Gastroesophageal sphincter (tissue), 4 donors: ENCODE measurements around the gene RNF212. TPM values are rescaled to one million over a fixed set of nuclear protein-coding genes. Genes with fewer than 3 reads are reported as not detected.

Experiments used
- ATAC-seq: fragments of 150-250 bp; one replicate; pipeline ENCODE4 v1.9.1; 2016; ENCODE audit warnings: mild to moderate bottlenecking, moderate library complexity
- H3K27ac ChIP-seq, 4 donors: fragments of 200-600 bp; sonication (generic) in 3 of 4; 1 replicate in 3 of 4; 2 replicates in 1 of 4; pipeline ENCODE4 v1.5.1; 2016 to 2019
- H3K27me3 ChIP-seq: fragments of 200-600 bp; sonication (generic); one replicate; pipeline ENCODE4 v1.5.1; 2019
- H3K36me3 ChIP-seq, 2 donors: fragments of 200-600 bp; sonication (generic); one replicate each; pipeline ENCODE4 v1.5.1; 2019; ENCODE audit warnings: control low read depth in 1 of 2
- H3K4me1 ChIP-seq, 3 donors: fragments of 200-600 bp; sonication (generic); 1 replicate in 2 of 3; 2 replicates in 1 of 3; pipeline ENCODE4 v1.5.1; 2016 to 2019; ENCODE audit warnings: control low read depth in 2 of 3
- H3K4me3 ChIP-seq, 2 donors: fragments of 200-600 bp; sonication (generic); one replicate each; pipeline ENCODE4 v1.5.1; 2019; ENCODE audit warnings: mild to moderate bottlenecking in 1 of 2, moderate library complexity in 1 of 2
- H3K9me3 ChIP-seq, 3 donors: fragments of 200-600 bp; sonication (generic); one replicate each; pipeline ENCODE4 v1.5.1; 2017 to 2019; ENCODE audit warnings: control low read depth in 2 of 3
- EP300 ChIP-seq: sonication (generic); formaldehyde crosslinking; IDR thresholded peaks from one replicate; pipeline ENCODE4 v1.6.1; 2017; ENCODE audit warnings: antibody characterized with exemption, mild to moderate bottlenecking
- POLR2A ChIP-seq, 2 donors: fragments of 450-650 bp; IDR thresholded peaks; one replicate each; pipeline ENCODE4 v1.6.1; 2017; ENCODE audit warnings: antibody characterized with exemption in 2 of 2, mild to moderate bottlenecking in 2 of 2, moderate library complexity in 1 of 2
- POLR2AphosphoS5 ChIP-seq: sonication (generic); formaldehyde crosslinking; IDR thresholded peaks from one replicate; pipeline ENCODE4 v1.6.1; 2017; ENCODE audit warnings: antibody characterized with exemption
- WGBS, 2 donors: methylation state at CpG; one replicate each; pipeline ENCODE4 v1.1.5; 2018; ENCODE audit warnings: low coverage in 1 of 2; 5-methylcytosine and 5-hydroxymethylcytosine counted together
- total RNA-seq, 4 donors: library from RNA; depleted of rRNA; stranded (reverse); fragments of >200 nt; gene quantifications; one replicate each; pipeline ENCODE4 v1.1.0, GENCODE V29; 2016
- TF ChIP-seq, protein P1 (sequence below), 4 experiments: fragments of 200-600 bp in 2 of 4; fragments of 450-650 bp in 2 of 4; sonication (generic) in 1 of 4; IDR thresholded peaks; one replicate each; pipeline ENCODE4 v1.5.1; 2017 to 2019; ENCODE audit warnings: antibody characterized with exemption in 4 of 4, mild to moderate bottlenecking in 2 of 4, moderate library complexity in 2 of 4

The RNF212 gene
- total RNA-seq, 4 donors from 2014 or later: 1.5 to 6.9 (median 4.6) TPM

DNA sequence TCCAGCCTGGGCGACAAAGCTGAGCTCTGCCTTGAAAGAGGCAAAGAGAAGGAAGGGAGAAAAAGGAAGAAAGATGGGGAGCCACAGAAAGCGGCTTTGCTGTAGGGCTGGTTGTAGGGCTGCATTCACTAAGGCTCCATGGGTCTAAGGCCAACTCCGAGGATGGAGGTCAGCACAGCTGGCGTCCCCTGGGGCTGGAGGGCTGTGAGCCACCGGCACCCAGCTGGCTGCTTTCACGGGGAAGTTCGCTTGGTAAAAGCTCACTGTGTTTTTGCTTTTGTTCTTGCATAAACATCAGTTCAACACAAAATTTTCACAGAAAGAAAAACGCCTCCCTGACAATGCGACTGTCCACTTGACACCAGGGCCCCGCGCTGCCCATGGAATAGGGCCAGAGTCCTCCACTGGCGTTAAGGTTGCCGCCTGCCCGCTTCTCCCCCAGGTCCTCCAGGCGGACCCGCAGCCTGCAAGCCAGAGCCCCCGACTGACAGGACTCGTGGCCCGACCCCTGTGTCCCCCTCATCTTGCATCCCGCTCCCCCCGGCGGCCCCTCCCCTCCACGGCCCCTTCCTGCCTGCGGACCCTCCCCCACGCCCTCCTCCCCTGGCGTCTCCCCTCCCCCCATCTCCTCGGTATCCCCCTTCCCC, 1.1 kb downstream of the RNF212 start:
- H3K4me1 ChIP-seq: peaks cover 0 to 8% (median 0%) of the 10 kb centered on the region in 3 donors
- WGBS, 2 donors: 58 to 67% methylated on average over 9 to 13 of the region's 27 CpGs
- H3K27ac ChIP-seq: no peak overlapping the region
- ATAC-seq: no peak
- no peaks in the 10 kb centered on the region for H3K9me3 ChIP-seq
- H3K4me3 ChIP-seq: peak overlapping the region in 1 of 2 donors; percentile 56
- no peak for TF ChIP-seq POLR2AphosphoS5
- TF ChIP-seq POLR2A (IDR thresholded peaks at IDR 0.05): no peak
- TF ChIP-seq, protein P1, sequence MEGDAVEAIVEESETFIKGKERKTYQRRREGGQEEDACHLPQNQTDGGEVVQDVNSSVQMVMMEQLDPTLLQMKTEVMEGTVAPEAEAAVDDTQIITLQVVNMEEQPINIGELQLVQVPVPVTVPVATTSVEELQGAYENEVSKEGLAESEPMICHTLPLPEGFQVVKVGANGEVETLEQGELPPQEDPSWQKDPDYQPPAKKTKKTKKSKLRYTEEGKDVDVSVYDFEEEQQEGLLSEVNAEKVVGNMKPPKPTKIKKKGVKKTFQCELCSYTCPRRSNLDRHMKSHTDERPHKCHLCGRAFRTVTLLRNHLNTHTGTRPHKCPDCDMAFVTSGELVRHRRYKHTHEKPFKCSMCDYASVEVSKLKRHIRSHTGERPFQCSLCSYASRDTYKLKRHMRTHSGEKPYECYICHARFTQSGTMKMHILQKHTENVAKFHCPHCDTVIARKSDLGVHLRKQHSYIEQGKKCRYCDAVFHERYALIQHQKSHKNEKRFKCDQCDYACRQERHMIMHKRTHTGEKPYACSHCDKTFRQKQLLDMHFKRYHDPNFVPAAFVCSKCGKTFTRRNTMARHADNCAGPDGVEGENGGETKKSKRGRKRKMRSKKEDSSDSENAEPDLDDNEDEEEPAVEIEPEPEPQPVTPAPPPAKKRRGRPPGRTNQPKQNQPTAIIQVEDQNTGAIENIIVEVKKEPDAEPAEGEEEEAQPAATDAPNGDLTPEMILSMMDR (IDR thresholded peaks at IDR 0.05): no peak
- no peak for TF ChIP-seq EP300
- no peaks in the 10 kb centered on the region for H3K36me3 ChIP-seq
- H3K27me3 ChIP-seq: peaks cover 54% of the 10 kb centered on the region

- Histone ChIP-seq H3K4me1 (peaks cover 0 to 8% (median 0%) of the 10 kb centered on the region in 3 donors), H3K27me3 (peaks cover 54% of the 10 kb centered on the region), H3K4me3 (no peak overlapping the region), H3K36me3 (no peaks in the 10 kb centered on the region), H3K9me3 (no peaks in the 10 kb centered on the region), H3K27ac (no peak overlapping the region)
- TF ChIP-seq, protein P1 (IDR thresholded peaks at IDR 0.05): no peak
- TF ChIP-seq POLR2A (IDR thresholded peaks at IDR 0.05) (no peak), POLR2AphosphoS5 (no peak), EP300 (no peak)
- 50 to 68% methylated on average over 4 to 8 of the region's 8 CpGs for WGBS, 2 donors
- peak; percentile 48 for ATAC-seq
Observed at GRCh38 chr4:1111259-1111809, 2.0 kb downstream of the RNF212 start.

DNA sequence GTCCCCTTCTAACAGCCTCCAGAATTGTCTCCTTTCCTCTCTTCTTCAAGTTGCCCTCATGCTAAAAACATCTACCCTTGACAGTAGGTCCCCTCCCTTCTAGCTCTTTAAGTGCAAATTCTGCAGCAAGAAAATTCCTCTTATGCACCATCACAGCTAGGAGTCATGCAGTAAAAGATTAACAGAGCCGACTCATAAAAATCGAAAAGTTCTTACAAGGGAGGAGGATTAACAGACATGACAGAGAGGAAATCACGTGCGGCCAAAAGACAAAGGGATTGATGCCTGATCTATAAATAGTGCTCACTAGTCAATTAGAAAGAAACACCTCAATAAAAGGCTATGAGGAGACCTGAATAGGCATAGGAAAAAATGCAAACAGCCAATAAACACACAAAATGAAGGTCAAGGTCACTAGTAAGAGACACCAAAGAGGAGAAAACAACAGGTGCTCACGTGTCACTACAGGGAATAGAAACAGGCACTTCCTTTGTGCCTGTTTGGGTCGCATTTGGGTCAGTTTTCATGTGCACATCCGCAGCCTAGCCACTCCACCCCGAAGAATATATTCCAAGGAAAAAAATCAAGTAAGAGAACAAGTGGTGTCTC, 3.4 kb downstream of the RNF212 start:
- WGBS, 2 donors: 51 to 60% methylated on average over 8 of the region's 8 CpGs

GRCh38 chr4:1109333-1109732, 4.0 kb downstream of the RNF212 start:
- Histone ChIP-seq H3K27ac (no peak overlapping the region), H3K4me1 (peaks cover 0 to 8% (median 0%) of the 10 kb centered on the region in 3 donors), H3K36me3 (no peaks in the 10 kb centered on the region), H3K4me3 (no peak overlapping the region), H3K27me3 (peaks cover 54% of the 10 kb centered on the region), H3K9me3 (no peaks in the 10 kb centered on the region)
- no peak for ATAC-seq
- WGBS, 2 donors: 66 to 80% methylated on average over 2 of the region's 2 CpGs
- TF ChIP-seq, protein P1 (IDR thresholded peaks at IDR 0.05): no peak
- TF ChIP-seq POLR2AphosphoS5 (no peak), EP300 (no peak), POLR2A (IDR thresholded peaks at IDR 0.05) (no peak)

More for the DNA sequence above, 3.4 kb downstream of the RNF212 start:
- Histone ChIP-seq H3K27me3 (peaks cover 54% of the 10 kb centered on the region), H3K4me1 (peaks cover 0 to 8% (median 0%) of the 10 kb centered on the region in 3 donors), H3K4me3 (no peak overlapping the region), H3K9me3 (no peaks in the 10 kb centered on the region), H3K36me3 (no peaks in the 10 kb centered on the region), H3K27ac (no peak overlapping the region)
- TF ChIP-seq POLR2AphosphoS5: no peak
- TF ChIP-seq, protein P1 (IDR thresholded peaks at IDR 0.05): no peak
- no peak for TF ChIP-seq POLR2A (IDR thresholded peaks at IDR 0.05)
- ATAC-seq: no peak
